SHP77 treated with DMSO at 0.1 percent for 48 hours (cell line): ENCODE measurements around the gene RAB19.
"Not testable (repeated sequence)": the region's sequence is repeated elsewhere in the genome, so short reads cannot be mapped to it uniquely, and the experiment has no call there.

Experiments
- DNase-seq: peaks from one replicate; lab custom pipeline; 2025; lab: John Stamatoyannopoulos, UW

Gene RAB19

DNA sequence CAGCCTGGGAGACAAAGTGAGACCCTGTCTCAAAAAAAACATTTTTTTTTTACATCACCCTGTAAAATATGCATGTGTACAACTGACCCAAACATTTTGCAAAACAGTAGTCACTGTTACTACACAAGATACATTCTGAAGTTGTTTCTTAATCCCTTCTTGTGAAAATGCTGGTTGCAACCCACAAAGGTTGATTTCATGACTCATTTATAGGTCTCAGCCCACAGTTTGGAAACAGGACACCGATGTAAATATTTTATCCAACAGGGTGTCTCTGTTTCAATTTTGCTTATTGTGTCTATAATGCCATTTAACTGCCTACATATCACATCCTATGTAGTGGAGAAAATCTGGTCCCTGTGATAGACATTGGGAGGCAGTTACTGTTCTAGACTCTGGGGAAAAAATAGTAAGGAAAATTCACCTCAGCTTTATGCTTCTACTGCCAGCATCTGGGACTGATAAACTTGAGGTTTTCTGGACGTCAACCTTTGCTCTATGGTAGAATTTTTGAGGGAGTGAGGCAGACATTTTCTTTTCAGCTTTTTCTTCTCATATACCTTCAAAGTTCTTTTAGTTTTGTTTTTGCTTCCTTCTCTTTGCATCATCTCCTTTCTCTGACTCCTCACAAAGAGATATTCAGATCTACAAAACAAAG, 1.6 kb upstream of the RAB19 start:
- no peak for DNase-seq

DNA sequence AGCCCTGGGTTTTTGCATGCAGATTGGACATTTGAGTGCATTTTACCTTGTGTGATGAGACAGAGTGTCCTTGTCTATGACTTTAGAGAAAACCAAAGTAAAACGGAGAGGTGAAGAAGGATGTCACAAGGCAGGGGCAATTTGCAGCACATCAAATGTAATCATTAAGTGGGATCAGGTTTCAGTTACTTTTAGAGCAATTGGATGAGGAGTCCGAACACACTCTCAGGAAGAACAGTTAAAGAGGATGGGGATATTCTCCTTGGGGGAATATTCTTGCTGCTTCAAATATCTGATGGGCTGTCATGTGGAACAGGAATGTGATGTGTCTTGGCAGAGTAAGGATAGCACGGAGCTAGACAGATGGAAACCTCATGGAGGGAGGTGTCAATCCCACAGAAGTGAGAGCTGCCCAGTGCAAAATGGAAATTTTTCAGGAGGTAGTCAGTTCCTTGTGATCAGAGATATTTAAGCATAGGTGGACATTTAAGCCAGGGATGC, 757 bp downstream of the RAB19 start:
- DNase-seq, result no peak

DNA sequence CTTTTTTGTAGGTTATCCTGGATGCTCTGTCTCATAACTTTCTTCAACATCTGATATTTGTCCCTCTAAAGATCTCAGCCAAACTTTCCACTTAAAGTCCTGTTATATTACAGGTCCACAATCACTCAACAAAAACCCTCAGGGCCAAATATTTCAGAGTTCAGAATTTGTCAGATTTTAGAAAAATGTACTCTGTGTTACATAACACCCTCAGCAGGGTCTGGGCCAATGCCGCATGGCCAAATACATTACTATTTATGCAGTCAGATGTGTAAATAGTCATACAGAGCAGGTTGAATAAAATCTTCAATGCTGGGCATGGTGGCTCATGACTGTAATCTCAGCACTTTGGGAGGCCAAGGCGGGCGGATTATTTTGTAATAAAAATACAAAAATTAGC, 11.5 kb downstream of the RAB19 start:
- no peak for DNase-seq

DNA sequence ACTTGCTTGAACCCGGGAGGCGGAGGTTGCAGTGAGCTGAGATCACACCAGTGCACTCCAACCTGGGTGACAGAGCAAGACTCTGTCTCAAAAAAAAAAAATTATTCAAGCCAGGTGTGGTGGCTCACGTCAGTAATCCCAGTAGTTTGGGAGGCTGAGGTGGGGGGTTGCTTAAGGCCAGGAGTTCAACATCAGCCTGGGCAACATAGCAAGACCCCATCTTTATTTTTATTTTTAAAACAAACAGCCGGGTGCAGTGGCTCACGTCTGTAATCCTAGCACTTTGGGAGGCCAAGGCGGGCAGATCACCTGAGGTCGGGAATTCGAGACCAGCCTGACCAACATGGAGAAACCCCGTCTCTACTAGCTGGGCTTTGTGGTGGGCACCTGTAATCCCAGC, 12.0 kb downstream of the RAB19 start:
- DNase-seq, result not testable (repeated sequence)

DNA sequence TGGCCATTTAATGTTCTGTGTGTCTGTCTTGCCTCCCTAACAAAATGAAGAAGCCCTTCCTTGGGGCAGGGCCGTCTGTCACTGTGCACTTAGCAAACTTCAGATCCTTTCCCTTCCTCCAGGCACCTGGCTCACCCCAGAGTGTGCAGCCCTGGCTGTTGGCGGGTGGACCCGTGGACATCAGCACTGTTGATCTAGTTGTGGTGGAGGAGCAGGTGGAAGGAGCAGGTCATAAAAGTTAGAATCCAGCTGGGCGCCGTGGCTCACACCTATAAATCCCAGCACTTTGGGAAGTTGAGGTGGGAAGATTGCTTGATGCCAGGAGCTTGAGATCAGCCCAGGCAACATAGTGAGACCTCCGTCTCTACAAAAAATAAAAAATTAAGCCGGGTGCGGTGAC, 12.7 kb downstream of the RAB19 start:
- peak; percentile 12 for DNase-seq

DNA sequence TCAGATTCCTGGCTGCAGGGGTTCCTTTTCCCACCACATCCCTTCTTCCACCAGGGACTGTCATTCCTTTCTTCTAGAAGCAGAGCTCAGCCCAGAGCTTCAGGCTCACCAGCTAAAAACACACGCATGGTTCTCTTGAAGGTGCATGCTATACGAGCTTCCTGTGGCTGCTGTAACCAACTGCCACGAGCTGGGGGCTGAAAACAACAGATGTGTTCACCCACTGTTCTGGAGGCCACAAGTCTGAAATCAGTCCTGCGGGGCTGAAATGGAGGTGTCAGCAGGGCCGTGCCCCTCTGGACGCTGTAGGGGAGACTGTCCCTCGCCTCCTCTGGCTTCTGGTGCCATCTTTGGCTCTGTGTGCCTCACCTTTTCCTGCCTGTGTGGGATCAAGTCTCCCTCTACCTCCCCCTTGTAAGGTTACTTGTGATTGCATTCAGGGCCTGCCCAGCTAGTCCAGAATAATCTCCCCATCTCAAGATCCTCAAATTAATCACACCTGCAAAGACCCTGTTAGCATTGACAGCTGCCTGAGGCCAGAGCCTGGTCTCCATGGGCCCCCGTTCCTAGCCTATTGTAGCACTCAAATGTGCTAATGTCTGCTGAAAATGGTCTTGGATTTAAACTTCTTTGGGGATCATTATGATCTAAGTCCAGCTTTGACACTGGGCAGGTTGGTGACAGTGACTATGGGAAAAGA, 13.7 kb downstream of the RAB19 start:
- DNase-seq, result peak; percentile 63

DNA sequence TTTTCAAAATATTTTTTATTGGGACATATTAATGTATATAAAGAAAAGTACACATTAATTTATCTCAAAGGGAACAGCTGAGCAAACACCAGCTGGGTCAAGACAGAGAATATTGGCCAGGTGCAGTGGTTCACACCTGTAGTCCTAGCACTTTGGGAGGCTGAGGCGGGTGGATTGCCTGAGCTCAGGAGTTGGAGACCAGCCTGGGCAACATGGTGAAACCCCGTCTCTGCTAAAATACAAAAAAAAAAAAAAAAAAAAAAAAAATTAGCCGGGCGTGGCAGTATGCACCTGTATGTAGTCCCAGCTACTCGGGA, 14.3 kb downstream of the RAB19 start:
- DNase-seq, result peak; percentile 63

DNA sequence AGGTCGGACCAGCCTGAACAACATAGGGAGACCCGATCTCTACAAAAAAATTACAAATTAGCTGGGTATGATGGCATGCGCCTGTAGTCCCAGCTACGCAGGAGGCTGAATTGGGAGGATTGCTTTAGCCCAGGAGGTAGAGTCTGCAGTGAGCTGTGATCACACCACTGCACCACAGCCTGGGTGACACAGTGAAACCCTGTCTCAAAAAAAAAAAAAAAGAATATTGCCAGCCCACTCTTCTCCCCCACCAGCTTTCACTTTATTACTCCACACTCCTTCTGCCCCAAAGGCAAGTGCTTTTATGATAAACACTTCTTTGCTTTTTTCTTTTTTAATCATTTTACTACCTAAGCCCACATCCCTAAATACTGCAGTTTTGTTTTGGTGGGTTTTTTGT, 14.8 kb downstream of the RAB19 start:
- no peak for DNase-seq

DNA sequence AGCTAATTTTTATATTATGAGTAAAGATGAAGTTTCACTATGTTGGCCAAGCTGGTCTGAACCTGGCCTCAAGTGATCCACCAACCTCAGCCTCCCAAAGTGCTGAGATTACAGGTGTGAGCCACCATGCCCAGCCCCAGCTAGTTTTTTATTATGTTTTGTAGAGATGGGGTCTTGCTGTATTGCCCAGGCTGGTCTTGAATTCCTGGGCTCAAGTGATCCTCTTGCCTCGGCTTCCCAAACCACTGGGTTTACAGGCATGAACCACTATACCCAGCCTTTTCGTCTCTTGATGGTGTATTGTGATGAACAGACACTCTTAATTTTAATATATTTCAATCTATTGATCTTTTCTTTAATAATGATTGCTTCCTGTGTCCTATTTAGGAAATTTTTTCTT, 17.7 kb downstream of the RAB19 start:
- no peak for DNase-seq

DNA sequence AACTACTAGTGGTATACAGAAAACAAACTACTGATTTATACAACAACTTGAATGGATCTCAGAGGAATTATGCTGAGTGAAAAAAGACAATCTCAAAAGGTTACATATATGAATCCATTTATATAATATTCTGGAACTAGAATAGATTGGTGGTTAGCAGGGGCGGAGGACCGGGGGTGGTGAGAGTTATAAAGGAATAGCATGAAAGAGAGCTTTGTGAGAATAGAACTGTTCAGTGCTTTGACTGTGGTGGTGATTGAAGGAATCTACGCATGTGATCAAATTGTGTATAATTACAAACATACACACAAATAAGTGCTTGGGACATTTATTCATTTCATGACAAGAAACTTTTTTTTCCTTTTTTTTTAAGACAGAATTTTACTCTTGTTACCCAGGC, 19.6 kb downstream of the RAB19 start:
- no peak for DNase-seq

DNA sequence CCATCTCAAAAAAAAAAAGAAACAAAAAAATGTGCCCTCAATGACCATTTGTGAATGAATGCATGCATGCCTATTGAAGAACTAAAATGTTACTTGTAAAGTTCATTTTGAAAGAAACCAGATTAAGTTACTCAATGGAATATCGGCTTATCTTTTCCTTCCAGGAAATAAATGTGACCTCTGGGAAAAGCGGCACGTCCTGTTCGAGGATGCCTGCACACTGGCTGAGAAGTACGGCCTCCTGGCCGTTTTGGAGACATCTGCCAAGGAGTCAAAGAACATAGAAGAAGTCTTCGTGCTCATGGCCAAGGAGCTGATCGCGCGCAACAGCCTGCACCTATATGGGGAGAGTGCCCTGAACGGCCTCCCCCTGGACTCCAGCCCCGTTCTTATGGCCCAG, 21.9 kb downstream of the RAB19 start:
- no peak for DNase-seq

DNA sequence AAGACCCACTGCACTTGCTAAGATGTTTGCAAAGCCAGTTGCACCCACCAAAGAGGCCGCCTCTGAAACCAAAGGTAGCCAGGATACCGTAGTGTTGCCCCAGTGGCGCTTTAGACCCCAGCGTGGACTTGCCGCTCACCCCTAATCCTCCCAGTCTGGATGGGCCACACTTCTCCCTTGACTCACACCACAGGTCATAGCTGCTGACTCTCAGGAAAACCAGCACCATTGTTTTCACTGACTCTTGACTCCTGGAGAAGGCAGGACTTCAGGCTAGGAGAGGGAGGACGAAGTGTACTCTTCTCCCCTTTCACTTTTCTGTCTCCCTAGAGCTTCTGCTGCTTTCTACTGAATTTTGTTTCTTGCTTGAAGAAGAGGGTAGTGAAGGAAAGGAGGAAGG, 22.3 kb downstream of the RAB19 start:
- DNase-seq, result no peak

DNA sequence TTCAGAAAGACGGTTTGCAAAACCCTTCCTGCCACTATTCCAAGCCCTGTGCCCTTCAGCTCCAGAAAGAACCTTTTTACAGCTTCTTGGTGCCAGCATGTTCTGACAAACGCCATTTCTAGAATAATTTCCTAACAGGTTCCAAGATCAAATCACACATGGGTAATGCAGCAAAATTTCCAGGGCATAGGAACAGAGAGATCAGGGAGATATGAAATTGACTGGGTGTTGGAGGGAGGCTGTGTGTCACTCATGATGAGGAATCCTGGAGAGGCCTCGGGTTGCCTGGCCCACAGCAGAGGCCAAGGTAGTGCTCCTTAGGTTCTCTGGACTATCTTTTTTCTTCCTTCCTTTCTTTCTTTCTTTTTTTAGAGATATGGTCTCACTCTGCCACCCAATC, 29.5 kb downstream of the RAB19 start:
- no peak for DNase-seq

DNA sequence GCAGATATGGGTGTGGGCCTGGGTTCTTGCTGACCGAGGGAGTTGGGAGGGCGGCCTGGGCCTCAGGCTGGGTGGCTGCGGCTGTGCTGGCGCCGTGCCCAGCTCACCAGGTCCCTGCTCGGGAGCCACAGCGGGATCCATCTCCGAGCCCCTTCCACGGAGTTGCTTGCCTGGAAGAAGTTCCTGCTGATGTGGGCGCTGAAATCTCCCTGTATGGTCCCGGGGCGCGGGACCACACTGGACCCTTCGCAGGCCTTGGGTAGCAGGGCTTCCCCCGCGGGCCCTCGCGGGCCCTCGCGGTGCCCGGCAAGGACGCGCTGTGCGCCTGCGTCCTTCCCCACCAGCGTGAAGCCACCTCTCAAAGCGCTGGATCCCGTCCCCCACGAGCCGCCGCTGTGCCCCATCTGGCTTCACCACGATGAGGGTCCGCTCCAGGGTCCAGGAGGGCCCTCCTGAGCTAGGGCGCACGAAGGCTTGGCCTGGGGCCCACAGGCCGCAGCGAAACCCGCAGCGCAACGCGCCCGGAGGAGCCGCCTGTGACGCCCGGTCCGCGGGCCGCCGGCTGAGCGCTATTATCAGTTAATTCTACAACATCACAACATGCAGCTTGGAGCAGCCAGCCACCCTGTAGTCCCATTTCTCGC, 31.5 kb downstream of the RAB19 start:
- no peak for DNase-seq

DNA sequence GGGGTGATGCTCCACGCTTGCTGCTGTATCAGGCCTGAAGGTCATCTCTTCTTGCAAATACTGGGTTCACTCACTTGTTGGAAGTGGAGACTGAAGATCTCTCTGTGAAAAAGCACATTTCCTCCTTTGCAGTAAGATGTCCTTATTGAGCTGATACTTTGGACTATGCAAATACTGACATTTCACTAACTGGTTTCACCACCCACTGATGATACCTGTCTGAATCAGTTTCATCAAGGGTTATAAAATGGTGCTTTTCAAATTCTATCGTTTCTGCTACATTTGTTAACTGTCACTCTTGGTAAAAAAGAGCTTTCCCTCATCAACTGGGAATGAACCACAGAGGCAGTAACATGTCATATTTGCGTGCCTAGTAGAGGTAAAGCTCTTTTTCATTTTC, 35.5 kb downstream of the RAB19 start:
- no peak for DNase-seq

DNA sequence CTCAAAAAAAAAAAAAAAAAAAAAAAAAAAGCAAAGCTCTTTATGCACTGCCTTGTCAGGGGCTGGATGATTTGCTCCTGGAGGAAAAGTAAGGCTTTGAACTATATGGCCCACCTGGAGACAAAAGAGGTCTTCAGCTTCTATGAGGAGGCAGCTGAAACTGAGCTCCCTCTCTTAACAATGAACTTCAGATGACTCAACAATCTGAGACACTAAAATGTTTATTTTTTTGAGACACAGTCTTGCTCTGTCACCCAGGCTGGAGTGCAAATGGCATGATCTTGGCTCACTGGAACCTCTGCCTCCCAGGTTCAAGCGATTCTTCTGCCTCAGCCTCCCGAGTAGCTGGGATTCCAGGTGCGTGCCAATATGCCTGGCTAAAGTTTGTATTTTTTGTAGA, 36.7 kb downstream of the RAB19 start:
- DNase-seq, result no peak

DNA sequence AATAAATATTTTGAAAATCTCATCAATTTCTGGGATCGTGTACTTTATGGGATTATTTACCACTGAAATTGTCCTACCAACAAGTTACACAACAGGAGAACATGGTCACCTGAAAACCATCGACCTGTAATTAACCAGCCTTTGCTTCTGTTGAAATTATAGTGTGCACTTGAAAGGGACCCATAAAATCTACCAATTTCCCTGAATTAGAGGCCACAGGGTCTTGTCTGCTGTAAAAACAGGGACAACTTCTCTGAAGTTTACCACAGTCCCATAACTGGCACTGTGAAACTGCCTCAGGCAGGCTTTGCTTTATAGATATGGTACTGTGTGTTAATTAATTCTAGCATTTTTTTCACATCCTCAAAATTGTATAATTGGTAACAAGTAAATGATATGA, 37.7 kb downstream of the RAB19 start:
- DNase-seq, result no peak

DNA sequence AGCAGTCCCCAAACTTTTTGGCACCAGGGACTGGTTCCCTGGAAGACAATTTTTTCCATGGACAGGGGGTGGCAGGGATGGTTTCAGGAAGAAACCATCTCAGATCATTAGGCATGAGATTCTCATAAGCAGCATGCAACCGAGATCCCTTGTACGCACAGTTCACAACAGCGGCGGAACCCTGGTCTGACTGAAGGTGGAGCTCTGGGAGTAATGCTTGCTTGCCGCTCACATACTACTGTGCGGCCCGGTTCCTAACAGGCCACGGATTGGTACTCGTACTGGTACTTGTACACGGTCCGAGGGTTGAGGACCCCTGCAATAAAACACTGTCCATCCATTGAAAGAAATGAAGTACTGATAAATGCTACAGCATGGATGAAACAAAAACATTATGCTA, 42.6 kb downstream of the RAB19 start:
- no peak for DNase-seq

DNA sequence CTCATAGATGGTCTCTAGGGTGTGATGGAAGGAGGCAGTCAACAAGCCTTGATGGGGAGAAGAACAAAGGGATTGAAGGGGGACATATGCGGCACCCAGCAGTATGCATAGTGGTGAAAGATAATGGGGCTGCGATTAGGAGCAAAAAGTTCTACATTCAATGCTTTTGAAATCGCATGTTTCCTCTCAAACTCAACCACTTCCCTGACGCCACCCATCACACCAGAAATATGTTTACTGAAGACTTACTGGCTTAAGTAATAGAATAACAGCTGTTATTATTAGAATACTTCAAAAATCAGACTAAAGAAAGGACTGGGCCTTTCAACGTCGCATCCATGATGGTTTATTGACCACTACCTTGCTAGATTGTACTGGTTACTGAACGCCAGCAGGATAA, 44.0 kb downstream of the RAB19 start:
- no peak for DNase-seq

DNA sequence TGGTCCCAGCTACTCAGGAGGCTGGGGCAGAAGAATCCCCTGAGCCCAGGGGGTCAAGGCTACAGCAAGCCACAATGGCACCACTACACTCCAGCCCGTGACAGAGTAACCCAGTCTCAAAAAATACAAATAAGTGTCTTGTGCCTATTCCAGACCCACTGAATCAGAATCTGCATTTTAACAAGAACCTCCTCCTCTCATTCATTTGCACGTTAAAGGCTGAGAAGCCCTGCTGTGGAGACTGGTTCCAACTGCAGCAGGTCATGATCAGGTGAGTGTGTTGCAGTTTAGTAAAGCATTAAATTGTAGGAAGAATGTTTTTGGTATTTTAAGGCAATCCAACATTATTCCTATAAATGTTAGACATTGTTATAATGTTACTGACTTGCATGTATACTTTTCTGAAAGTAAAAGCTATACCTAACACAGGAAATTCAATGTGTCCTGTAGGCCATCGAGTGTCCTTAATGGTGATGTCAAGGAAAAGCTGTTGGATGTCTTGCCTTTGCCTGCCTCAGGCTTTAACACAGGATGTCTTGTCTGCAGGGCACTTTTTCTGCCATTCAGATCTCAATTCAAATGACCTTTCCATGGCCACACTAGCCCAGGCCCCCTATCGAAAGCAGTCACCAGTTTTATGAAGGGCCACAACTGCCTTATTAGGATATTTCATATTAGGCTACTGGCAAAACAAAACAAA, 45.1 kb downstream of the RAB19 start:
- no peak for DNase-seq

DNA sequence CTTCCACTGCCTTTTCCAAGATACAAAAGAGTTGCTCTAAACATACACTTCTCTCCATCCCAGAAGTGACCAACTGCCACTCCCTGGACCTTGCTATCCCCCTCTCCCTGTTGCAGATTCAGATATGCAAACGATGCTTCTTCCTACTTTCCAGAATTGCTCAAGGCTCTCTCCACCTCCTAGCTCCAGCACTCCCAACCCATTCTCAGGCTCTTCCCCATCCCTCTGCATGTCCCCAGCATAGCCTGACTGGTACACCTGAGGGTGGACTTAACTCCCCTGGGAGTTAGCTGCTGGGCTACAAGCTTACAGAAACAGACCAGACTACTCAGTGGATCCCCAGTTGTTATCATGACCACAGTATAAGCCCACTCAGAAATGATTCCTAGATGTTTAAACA, 47.9 kb downstream of the RAB19 start:
- DNase-seq, result no peak

DNA sequence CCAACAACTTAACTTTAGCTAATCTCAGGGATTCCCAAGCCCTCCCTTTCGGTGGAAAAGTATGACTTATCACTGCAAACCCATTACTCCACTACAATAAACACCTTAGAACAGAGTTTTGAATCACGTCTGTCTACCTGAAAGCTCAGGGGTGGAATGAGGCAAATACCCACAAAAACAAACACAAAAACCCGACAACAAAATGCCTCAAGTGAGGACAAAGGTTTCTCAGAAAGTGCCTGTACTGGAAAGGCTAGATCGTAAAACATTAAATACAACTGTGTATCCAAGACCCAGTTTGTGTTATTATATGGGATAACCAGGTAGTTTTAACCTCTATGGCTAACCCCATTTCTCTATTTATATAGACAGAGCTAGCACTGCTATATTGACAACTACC, 49.4 kb downstream of the RAB19 start:
- no peak for DNase-seq
